DND-41 (cell line): Measurements from ENCODE around the gene TM4SF4.

Experiments used
- ATAC-seq: fragments of 200-7000 bp; cut with Tn5 transposase; 3 replicates; pipeline ENCODE4 v1.9.1; 2021; ENCODE audit warnings: low read depth; ENCODE audit not compliant: insufficient read depth
- DNase-seq: peaks from one replicate; pipeline ENCODE4 v3.0.0-alpha.2; 2020
- H2AFZ ChIP-seq: 2 replicates; pipeline ENCODE4 v1.6.0; 2012; ENCODE audit warnings: low read depth, low read length
- H3K27ac ChIP-seq: 2 replicates; pipeline ENCODE4 v1.5.1; 2012; ENCODE audit warnings: low read length, inconsistent platforms
- H3K27me3 ChIP-seq: fragments of 200-600 bp; sonication (generic); 2 replicates; pipeline ENCODE4 v1.6.0; 2012; ENCODE audit warnings: low read length, mild to moderate bottlenecking, inconsistent platforms; ENCODE audit not compliant: insufficient read depth, poor library complexity
- H3K36me3 ChIP-seq: 2 replicates; pipeline ENCODE4 v1.5.1; 2012; ENCODE audit warnings: low read length, inconsistent platforms; ENCODE audit not compliant: insufficient read depth
- H3K4me1 ChIP-seq: 2 replicates; pipeline ENCODE4 v1.5.1; 2012; ENCODE audit warnings: mild to moderate bottlenecking, low read length; ENCODE audit not compliant: insufficient read depth
- H3K4me2 ChIP-seq: 2 replicates; pipeline ENCODE4 v1.6.0; 2012; ENCODE audit warnings: mild to moderate bottlenecking, moderate library complexity, low read length, inconsistent platforms; ENCODE audit not compliant: insufficient read depth
- H3K4me3 ChIP-seq, 2 experiments: fragments of 200-600 bp in 1 of 2; shearing (Covaris generic) in 1 of 2; 2 replicates each; pipeline ENCODE4 v1.5.1; 2012 to 2016; ENCODE audit warnings: inconsistent platforms in 2 of 2, low read length in 2 of 2, mild to moderate bottlenecking in 2 of 2, low read depth in 1 of 2, moderate library complexity in 1 of 2
- H3K79me2 ChIP-seq: 2 replicates; pipeline ENCODE4 v1.6.0; 2012; ENCODE audit warnings: low read length, inconsistent platforms; ENCODE audit not compliant: insufficient read depth
- H3K9ac ChIP-seq: 2 replicates; pipeline ENCODE4 v1.6.0; 2012; ENCODE audit warnings: low read depth, mild to moderate bottlenecking, inconsistent platforms, low read length, moderate library complexity
- H3K9me3 ChIP-seq: 2 replicates; pipeline ENCODE4 v1.5.1; 2012; ENCODE audit warnings: low read length, moderate library complexity, mild to moderate bottlenecking, inconsistent platforms; ENCODE audit not compliant: insufficient read depth, severe bottlenecking
- H4K20me1 ChIP-seq: 2 replicates; pipeline ENCODE4 v1.6.0; 2012; ENCODE audit warnings: low read length; ENCODE audit not compliant: insufficient read depth
- CTCF ChIP-seq: IDR thresholded peaks from 2 replicates; pipeline ENCODE4 v1.5.1; 2012; ENCODE audit warnings: borderline replicate concordance, low read length, moderate library complexity, mild to moderate bottlenecking; ENCODE audit not compliant: poor library complexity, severe bottlenecking; ENCODE audit errors: extremely low read depth
- EZH2 ChIP-seq: IDR thresholded peaks from 3 replicates; pipeline ENCODE4 v1.6.1; 2012; ENCODE audit warnings: borderline replicate concordance, low read depth, mild to moderate bottlenecking, moderate library complexity, low read length, inconsistent platforms; ENCODE audit not compliant: severe bottlenecking

Gene TM4SF4

GRCh38 chr3:149493315-149494021, 19.0 kb downstream of the TM4SF4 start:
- H3K27ac ChIP-seq, result no peak overlapping the region
- no peaks in the 10 kb centered on the region for H3K4me1 ChIP-seq
- TF ChIP-seq CTCF (no peak), EZH2 (no peak)
- ATAC-seq (no peak), DNase-seq (no peak)
- H3K9ac ChIP-seq, result no peak overlapping the region
- no peak overlapping the region for H3K4me3 ChIP-seq
- H3K36me3 ChIP-seq, result no peaks in the 10 kb centered on the region
- no peaks in the 10 kb centered on the region for H3K27me3 ChIP-seq
- H3K9me3 ChIP-seq, result no peaks in the 10 kb centered on the region
- H4K20me1 ChIP-seq, result no peaks in the 10 kb centered on the region
- no peak overlapping the region for H3K4me2 ChIP-seq
- no peaks in the 10 kb centered on the region for H3K79me2 ChIP-seq
- no peak overlapping the region for H2AFZ ChIP-seq

GRCh38 chr3:149494022-149494758, 19.7 kb downstream of the TM4SF4 start:
- Histone ChIP-seq H3K79me2 (no peaks in the 10 kb centered on the region), H3K9me3 (no peaks in the 10 kb centered on the region), H3K9ac (no peak overlapping the region), H4K20me1 (no peaks in the 10 kb centered on the region), H3K4me2 (no peak overlapping the region), H3K27me3 (no peaks in the 10 kb centered on the region), H3K36me3 (no peaks in the 10 kb centered on the region), H3K27ac (no peak overlapping the region), H3K4me3 (no peak overlapping the region), H3K4me1 (no peaks in the 10 kb centered on the region), H2AFZ (no peak overlapping the region)
- DNase-seq, result peak; percentile 50
- ATAC-seq, result peak; percentile 71; the same call in 2 of the 3 replicates
- no peak for TF ChIP-seq EZH2
- TF ChIP-seq CTCF, result peak; percentile 76

GRCh38 chr3:149494759-149495580, 20.5 kb downstream of the TM4SF4 start:
- ATAC-seq (no peak), DNase-seq (no peak)
- Histone ChIP-seq H4K20me1 (no peaks in the 10 kb centered on the region), H2AFZ (no peak overlapping the region), H3K27me3 (no peaks in the 10 kb centered on the region), H3K4me2 (no peak overlapping the region), H3K36me3 (no peaks in the 10 kb centered on the region), H3K4me1 (no peaks in the 10 kb centered on the region), H3K9me3 (no peaks in the 10 kb centered on the region), H3K79me2 (no peaks in the 10 kb centered on the region), H3K9ac (no peak overlapping the region), H3K4me3 (no peak overlapping the region), H3K27ac (no peak overlapping the region)
- no peak for TF ChIP-seq CTCF
- TF ChIP-seq EZH2, result no peak
